Neural cell (in vitro differentiated cells): ENCODE data around the gene SLC12A3. TPM values are rescaled to one million over a fixed set of nuclear protein-coding genes. Genes with fewer than 3 reads are reported as not detected.

Experiments
- H2AFZ ChIP-seq: fragments of 200-600, 300-800 bp; sonication (generic), shearing (Covaris generic); 2 replicates; pipeline ENCODE4 v1.6.0; 2014; ENCODE audit warnings: low read depth, mild to moderate bottlenecking, antibody characterized with exemption, low read length, moderate library complexity
- H3F3A ChIP-seq: fragments of 200-600 bp; shearing (Covaris generic); 2 replicates; pipeline ENCODE4 v1.6.1; 2016; ENCODE audit warnings: mild to moderate bottlenecking, moderate library complexity, mixed read lengths, antibody characterized with exemption, low read length; ENCODE audit not compliant: insufficient read depth, poor library complexity, severe bottlenecking
- H3K27ac ChIP-seq: fragments of 200-600, 300-800 bp; sonication (generic), shearing (Covaris generic); 2 replicates; pipeline ENCODE4 v1.5.1; 2014; ENCODE audit warnings: mild to moderate bottlenecking, low read length, moderate library complexity
- H3K27me3 ChIP-seq: fragments of 300-800, 200-600 bp; sonication (generic), shearing (Covaris generic); 2 replicates; pipeline ENCODE4 v1.6.0; 2014; ENCODE audit warnings: mild to moderate bottlenecking, low read depth, low read length, moderate library complexity; ENCODE audit not compliant: insufficient read depth
- H3K36me3 ChIP-seq: fragments of 300-800, 200-600 bp; sonication (generic), shearing (Covaris generic); 2 replicates; pipeline ENCODE4 v1.5.1; 2014; ENCODE audit warnings: mild to moderate bottlenecking, antibody characterized with exemption, low read length, moderate library complexity; ENCODE audit not compliant: insufficient read depth
- H3K4me2 ChIP-seq: fragments of 300-800, 200-600 bp; sonication (generic), shearing (Covaris generic); 2 replicates; pipeline ENCODE4 v1.6.0; 2014; ENCODE audit warnings: mild to moderate bottlenecking, low read length
- H3K4me3 ChIP-seq: fragments of 300-800, 200-600 bp; sonication (generic), shearing (Covaris generic); 2 replicates; pipeline ENCODE4 v1.5.1; 2014; ENCODE audit warnings: mild to moderate bottlenecking, low read length, moderate library complexity
- H3K79me2 ChIP-seq: fragments of 200-600 bp; shearing (Covaris generic); replicated peaks from 2 replicates; pipeline ENCODE4 v1.6.0; 2014; ENCODE audit warnings: mild to moderate bottlenecking, low read length, moderate library complexity; ENCODE audit not compliant: insufficient read depth
- H3K9ac ChIP-seq: fragments of 300-800, 200-600 bp; sonication (generic), shearing (Covaris generic); 2 replicates; pipeline ENCODE4 v1.6.1; 2016; ENCODE audit warnings: mild to moderate bottlenecking, low read length, mixed read lengths
- H3K9me2 ChIP-seq: fragments of 200-600 bp; shearing (Covaris generic); 2 replicates; pipeline ENCODE4 v1.6.1; 2016; ENCODE audit warnings: mild to moderate bottlenecking, low read length, mixed read lengths; ENCODE audit not compliant: insufficient read depth
- H3K9me3 ChIP-seq: fragments of 200-600, 300-800 bp; sonication (generic), shearing (Covaris generic); 2 replicates; pipeline ENCODE4 v1.6.1; 2016; ENCODE audit warnings: mild to moderate bottlenecking, mixed run types, low read length, moderate library complexity, mixed read lengths
- H4K20me1 ChIP-seq: fragments of 200-600 bp; shearing (Covaris generic); 2 replicates; pipeline ENCODE4 v1.6.1; 2016; ENCODE audit warnings: mild to moderate bottlenecking, mixed run types; ENCODE audit not compliant: insufficient read depth
- EP300 ChIP-seq: fragments of 450-650 bp; conservative IDR thresholded peaks from 2 replicates; pipeline ENCODE4 v1.6.1; 2014; ENCODE audit warnings: antibody characterized with exemption, mild to moderate bottlenecking, moderate library complexity; ENCODE audit not compliant: poor library complexity, severe bottlenecking
- EZH2 ChIP-seq: fragments of 200-600, 300-800 bp; shearing (Covaris generic), sonication (generic); IDR thresholded peaks from 2 replicates; pipeline ENCODE4 v1.6.1; 2014; ENCODE audit warnings: antibody characterized with exemption, low read length, borderline replicate concordance, mild to moderate bottlenecking; ENCODE audit not compliant: insufficient read depth, poor library complexity, severe bottlenecking
- MXI1 ChIP-seq: fragments of 450-650 bp; conservative IDR thresholded peaks from 2 replicates; pipeline ENCODE4 v1.6.1; 2014; ENCODE audit warnings: antibody characterized with exemption, mild to moderate bottlenecking; ENCODE audit not compliant: poor library complexity, severe bottlenecking
- POLR2AphosphoS5 ChIP-seq: IDR thresholded peaks from 2 replicates; pipeline ENCODE4 v1.6.1; 2012
- RAD21 ChIP-seq: fragments of 450-650 bp; conservative IDR thresholded peaks from 2 replicates; pipeline ENCODE4 v1.6.1; 2014; ENCODE audit warnings: antibody characterized with exemption, mild to moderate bottlenecking, moderate library complexity
- REST ChIP-seq: IDR thresholded peaks from 2 replicates; pipeline ENCODE4 v1.6.1; 2012; ENCODE audit warnings: borderline replicate concordance
- SMC3 ChIP-seq: fragments of 450-650 bp; conservative IDR thresholded peaks from 2 replicates; pipeline ENCODE4 v1.6.1; 2014; ENCODE audit warnings: antibody characterized with exemption, mild to moderate bottlenecking, moderate library complexity; ENCODE audit not compliant: poor library complexity
- TAF1 ChIP-seq: IDR thresholded peaks from 2 replicates; pipeline ENCODE4 v1.6.1; 2012; ENCODE audit warnings: low read depth
- polyA plus RNA-seq: library from polyadenylated mRNA; depleted of rRNA; stranded (reverse); fragments of >200 nt; gene quantifications from 2 replicates; pipeline ENCODE4 v1.2.3, GENCODE V29; 2014
- TF ChIP-seq, protein P1 (sequence below): fragments of 450-650 bp; IDR thresholded peaks from 2 replicates; pipeline ENCODE4 v1.5.1; 2014; ENCODE audit warnings: antibody characterized with exemption, mild to moderate bottlenecking, moderate library complexity; ENCODE audit not compliant: poor library complexity, severe bottlenecking

The SLC12A3 gene
- polyA plus RNA-seq, 1 donor from 2014 or later = 0.09 TPM

DNA sequence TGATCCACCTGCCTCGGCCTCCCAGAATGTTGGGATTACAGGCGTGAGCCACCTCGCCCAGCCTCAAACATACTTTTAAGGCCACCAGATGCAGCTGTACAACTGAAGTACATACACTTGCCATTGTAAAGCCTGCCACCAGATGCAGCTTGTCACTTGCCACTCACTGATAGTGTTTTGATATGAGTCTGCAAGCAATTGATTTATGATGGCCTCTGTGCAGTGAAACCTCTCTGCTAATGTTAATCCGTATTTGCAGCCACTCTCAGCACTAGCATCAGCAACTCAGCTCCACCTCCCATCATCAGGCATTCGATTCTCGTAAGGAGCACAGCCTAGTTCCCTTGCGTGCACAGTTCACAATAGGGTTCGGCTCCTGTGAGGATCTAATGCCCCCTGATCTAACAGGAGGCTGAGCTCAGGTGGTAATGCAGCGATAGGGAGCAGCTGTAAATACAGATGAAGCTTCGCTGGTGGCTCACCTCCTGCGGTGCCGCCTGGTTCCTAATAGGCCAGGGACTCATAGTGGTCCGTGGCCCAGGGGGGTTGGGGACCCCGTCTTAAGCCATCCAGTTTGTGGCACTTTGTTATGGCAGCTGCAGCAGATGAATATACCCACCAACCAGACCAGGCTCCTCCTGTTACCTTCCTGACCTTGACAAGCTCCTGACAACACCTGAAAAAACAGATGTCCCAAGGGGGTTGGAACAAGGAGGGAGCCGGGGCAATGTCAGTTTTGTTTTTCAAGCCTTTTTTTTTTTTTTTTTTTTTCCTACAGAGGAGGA, 65.7 kb downstream of the SLC12A3 start:
- Histone ChIP-seq H3K27ac (peak overlapping the region; percentile 85), H3F3A (no peaks in the 10 kb centered on the region), H2AFZ (no peak overlapping the region), H3K4me2 (no peak overlapping the region), H3K36me3 (no peaks in the 10 kb centered on the region), H3K9me3 (no peaks in the 10 kb centered on the region), H3K9me2 (no peaks in the 10 kb centered on the region), H3K9ac (peak overlapping the region; percentile 75), H4K20me1 (no peaks in the 10 kb centered on the region), H3K4me3 (peak overlapping the region; percentile 89), H3K27me3 (no peaks in the 10 kb centered on the region), H3K79me2 (peaks cover 24% of the 10 kb centered on the region)
- TF ChIP-seq EP300 = peak; percentile 32
- TF ChIP-seq MXI1 = no peak
- peak; percentile 29 for TF ChIP-seq POLR2AphosphoS5

- Histone ChIP-seq H3K79me2 (peaks cover 24% of the 10 kb centered on the region), H3K9me2 (no peaks in the 10 kb centered on the region), H3K27me3 (no peaks in the 10 kb centered on the region), H3K36me3 (no peaks in the 10 kb centered on the region), H3K9me3 (no peaks in the 10 kb centered on the region), H3K4me2 (peak overlapping the region; percentile 6), H3K9ac (peak overlapping the region; percentile 75), H3F3A (no peaks in the 10 kb centered on the region), H2AFZ (peak overlapping the region; percentile 65), H3K27ac (peak overlapping the region; percentile 85), H4K20me1 (no peaks in the 10 kb centered on the region), H3K4me3 (peak overlapping the region; percentile 89)
- TF ChIP-seq SMC3 = no peak
- TF ChIP-seq RAD21 = no peak
- no peak for TF ChIP-seq MXI1
- TF ChIP-seq REST = no peak
- no peak for TF ChIP-seq EZH2
- no peak for TF ChIP-seq EP300
- no peak for TF ChIP-seq POLR2AphosphoS5
- no peak for TF ChIP-seq TAF1
- TF ChIP-seq, protein P1, sequence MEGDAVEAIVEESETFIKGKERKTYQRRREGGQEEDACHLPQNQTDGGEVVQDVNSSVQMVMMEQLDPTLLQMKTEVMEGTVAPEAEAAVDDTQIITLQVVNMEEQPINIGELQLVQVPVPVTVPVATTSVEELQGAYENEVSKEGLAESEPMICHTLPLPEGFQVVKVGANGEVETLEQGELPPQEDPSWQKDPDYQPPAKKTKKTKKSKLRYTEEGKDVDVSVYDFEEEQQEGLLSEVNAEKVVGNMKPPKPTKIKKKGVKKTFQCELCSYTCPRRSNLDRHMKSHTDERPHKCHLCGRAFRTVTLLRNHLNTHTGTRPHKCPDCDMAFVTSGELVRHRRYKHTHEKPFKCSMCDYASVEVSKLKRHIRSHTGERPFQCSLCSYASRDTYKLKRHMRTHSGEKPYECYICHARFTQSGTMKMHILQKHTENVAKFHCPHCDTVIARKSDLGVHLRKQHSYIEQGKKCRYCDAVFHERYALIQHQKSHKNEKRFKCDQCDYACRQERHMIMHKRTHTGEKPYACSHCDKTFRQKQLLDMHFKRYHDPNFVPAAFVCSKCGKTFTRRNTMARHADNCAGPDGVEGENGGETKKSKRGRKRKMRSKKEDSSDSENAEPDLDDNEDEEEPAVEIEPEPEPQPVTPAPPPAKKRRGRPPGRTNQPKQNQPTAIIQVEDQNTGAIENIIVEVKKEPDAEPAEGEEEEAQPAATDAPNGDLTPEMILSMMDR = no peak
Measured at GRCh38 chr16:56931271-56931891, 66.4 kb downstream of the SLC12A3 start.
